GM12891 (cell line): Measurements from ENCODE around the gene INSYN2A.

Experiments used
- POLR2A ChIP-seq: IDR thresholded peaks from 2 replicates; pipeline ENCODE4 v1.6.1; 2011; ENCODE audit warnings: low read depth, low read length, control low read depth
- SPI1 ChIP-seq: IDR thresholded peaks from 2 replicates; pipeline ENCODE4 v1.6.1; 2011; ENCODE audit warnings: low read depth, low read length, control low read depth

DNA sequence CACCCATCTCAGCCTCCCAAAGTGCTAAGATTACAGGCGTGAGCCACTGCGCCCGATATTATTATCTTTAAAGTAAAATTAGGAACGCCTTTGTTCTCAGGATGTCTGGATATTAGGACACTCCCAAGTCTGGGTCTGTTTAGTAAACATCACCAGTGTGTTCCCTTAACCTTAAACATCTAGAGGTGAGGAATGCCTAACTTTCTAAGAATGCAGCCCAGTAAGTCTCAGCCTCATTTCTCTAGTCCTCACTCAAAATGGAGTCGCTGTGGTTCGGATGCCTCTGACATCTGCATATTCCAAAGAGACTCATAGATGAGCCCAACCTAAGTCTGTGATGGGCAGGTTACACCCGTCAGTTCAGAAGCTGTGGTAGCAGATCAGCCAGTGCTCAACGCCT lies 4.3 kb upstream of the INSYN2A start:
- TF ChIP-seq POLR2A: no peak
- no peak for TF ChIP-seq SPI1
